Iris pigment epithelial cell (primary cell): ENCODE results near the gene INSC.

Experiments
- DNase-seq: peaks from one replicate; pipeline ENCODE4 v3.0.0-alpha.2; 2011; ENCODE audit warnings: low read depth

The INSC gene

DNA sequence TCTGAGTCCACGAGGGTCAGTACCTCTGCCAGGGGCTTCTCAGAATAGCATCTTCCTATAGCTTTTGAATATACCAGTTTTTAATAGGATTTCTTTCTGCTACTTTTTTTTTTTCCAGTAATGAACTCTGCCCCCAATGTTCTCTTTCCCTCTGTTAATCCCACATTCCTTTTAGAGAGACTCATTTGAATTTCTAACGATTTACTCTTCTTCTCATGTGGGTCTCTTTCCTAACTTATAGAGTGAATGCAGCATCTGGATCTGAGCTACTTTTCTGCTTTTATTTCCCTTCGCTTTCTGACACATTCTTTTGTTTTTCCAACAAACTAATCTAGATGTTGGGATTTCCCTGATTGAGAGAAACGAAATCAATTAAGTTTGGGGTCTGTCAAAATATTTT is 71.4 kb downstream of the INSC start:
- DNase-seq, result no peak

- DNase-seq, result no peak
Observed at GRCh38 chr11:15189189-15189588, 74.5 kb downstream of the INSC start.

DNA sequence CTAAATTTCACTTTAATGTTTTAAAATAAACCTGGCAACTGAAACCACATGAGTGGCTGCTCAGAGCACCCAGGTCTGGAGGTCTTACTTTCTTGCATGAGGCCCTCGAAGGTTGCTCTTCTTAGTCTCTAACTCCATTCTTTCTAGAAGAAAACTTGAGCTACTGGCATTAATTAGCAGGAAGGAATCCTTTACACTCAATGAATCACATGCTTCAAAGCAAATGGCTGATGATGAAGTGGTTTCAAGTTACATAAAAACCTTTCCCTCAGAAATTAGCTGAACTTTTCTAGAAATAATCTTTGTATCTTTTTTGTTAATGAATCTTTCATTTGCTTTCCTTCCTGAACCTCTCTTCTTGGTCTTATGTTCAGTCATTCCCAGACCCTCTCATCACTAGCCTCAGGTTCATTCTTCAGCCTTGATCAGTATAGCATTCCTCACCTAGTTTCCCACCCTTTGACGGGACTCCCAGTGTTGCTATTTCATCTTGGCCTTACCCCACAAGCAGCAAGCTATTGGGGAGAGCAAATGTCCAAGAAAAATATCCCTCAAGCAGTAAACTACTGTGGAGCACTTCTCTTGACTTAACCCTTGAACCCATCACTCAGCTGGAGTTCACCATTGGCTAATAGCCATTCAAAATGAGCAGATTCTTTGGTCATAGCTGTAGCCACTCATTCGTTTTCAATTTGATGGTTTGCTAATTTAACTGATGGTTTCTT is 75.1 kb downstream of the INSC start:
- DNase-seq, result no peak

DNA sequence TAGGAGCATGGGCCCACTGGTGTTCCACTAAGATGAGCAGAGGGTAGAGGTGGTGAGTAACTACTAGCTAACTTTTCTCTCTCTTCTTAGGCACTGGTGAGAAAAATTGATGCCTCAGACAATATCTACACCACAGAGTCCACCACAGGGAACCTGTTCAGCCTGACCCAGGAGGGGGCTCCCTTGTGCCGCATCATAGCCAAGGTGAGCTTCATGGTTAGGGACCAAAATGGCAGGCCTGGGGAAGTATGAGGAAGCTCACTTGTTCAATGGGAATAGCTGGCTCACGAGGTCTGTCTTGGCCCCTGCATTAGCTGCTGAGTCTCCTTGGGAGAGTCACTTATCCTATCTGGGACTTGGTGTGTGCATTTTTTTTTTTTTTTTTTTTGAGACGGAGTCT is 75.9 kb downstream of the INSC start:
- no peak for DNase-seq

GRCh38 chr11:15192005-15192556 is 77.4 kb downstream of the INSC start:
- DNase-seq, result no peak

DNA sequence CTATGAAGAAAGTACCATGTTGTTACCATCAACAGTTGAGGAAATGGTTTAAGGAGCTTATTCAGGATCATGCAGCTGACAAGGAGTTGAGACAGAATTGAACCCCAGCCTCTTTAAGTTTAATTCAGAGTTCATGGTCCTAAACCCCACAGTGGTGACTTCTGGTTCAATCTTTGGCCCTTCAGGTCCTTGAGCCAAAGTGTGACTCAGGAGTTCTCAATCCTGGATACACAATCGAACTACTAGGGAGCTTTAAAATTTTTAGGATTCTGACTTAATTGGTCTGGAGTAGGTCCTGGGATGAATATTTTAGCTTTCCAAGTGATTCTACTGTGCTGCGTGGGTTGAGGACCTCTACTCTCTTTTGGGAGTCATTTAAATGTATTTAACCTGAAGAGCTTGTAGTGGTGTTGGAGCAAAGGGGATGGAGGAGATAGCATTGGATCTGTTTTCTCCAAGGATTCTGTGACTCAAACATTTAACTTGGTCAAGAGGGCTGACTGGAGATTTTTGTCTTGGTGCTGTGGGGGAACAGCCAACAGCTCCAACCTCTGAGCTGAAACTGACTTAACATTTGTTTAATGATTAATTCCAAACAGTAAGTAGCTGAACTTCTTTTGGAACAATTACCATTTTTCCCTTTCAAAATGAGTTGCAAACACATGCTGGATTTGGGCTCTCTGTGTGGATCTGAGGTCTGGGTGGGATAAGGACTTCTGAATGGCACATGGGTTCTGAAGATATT is 80.1 kb downstream of the INSC start:
- DNase-seq, result no peak

- DNase-seq, result no peak
Observed at GRCh38 chr11:15195454-15196200, 80.9 kb downstream of the INSC start.

GRCh38 chr11:15196704-15197103 is 82.0 kb downstream of the INSC start:
- DNase-seq, result no peak

GRCh38 chr11:15197696-15198095 is 83.0 kb downstream of the INSC start:
- no peak for DNase-seq

DNA sequence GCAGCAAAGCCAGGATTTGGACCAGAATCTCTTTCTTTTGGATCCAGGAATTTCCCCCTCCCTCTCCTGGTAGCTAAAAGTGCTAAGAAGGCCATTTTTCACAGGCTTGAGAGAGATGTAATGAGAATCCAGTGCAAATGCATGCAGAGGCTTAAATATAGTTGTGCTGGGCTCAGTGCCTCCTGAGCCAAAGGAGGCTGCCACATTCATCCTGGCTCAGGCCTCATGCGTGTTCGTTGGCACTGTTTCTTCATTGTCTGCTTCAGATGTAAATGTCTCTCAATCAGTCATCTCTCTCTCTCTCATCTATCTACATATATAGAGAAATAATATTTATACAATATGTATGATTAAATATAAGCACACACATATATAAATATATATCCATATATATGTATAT is 83.6 kb downstream of the INSC start:
- no peak for DNase-seq

DNA sequence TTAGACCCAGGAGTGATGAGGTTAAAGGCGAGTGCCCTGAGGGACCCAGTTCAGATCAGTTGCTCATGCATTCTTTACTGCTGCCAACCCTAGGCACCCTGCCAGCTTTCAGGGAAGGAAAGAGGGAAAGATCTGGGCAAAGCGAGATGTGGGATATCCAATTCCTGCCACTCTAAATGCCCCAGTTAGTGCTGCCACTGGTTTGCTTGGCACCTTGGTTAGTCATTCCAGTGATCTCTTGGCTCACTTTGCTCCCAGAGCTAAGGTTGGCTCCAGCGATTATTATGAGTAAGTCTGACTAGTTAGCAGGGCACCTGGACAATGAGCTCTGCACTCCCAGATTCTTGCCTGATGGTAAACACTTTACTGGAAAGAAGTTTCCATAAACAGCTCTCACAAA is 85.0 kb downstream of the INSC start:
- DNase-seq, result no peak

- DNase-seq, result no peak
Observed at GRCh38 chr11:15200696-15201095, 86.0 kb downstream of the INSC start.

- no peak for DNase-seq
Observed at GRCh38 chr11:15201586-15201985, 86.9 kb downstream of the INSC start.

DNA sequence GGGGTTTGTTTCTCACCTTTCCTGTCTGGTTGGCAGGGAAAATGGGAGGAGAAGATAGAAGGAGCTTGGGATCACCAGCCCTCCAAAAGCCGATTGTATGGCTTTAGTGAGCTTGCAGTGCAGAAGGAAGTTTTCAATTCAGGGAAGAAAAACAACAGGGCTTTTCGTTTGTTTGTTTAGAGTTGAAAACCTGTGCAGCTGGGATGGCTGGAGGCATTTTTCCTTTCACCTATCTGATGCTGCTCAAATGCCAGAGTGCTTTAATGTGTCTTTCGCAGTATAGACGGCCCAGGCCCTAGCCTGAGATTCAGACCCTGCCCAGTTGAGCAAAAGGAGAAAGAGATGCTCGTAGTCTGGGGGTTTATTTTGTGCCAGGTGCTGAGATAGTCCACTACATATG is 87.9 kb downstream of the INSC start:
- DNase-seq, result no peak

DNA sequence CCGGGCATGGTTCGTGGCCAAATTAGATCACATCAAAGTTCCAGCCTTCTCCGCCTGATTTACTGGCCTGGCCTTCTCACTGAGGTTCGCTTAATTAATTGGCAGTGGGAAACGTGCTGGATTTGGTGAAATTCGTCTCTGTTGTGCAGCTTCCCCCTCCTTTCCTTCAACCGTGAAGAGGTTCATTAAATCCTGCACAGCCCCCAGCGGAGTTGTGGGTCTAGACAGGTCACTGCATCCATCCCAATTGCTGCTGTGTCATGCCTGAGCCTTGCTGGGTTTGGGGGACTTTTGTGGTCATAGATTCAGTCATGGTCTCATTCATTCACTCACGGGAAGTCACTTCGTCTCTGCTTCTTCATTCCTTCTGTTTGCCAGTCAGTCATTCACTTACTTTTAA is 90.0 kb downstream of the INSC start:
- DNase-seq, result no peak

DNA sequence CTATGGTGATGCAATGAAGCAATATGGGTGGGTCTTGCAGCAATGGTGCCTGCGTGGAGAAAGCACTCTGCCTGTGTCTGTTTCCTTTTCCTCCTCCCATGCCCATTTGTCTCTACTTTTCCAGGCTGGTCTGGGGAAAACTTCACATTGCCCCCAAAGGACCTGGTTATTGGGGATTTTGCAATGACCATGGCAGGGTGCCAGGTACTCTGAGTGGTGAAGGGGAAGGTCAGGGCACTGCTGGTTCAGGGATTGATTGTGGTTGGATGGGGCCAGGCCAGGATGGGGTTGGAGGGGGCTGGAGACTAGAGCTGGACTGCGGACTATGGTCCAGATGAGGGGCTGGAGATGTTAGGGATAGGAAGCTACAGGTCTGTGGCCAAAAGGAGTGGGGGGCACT is 92.1 kb downstream of the INSC start:
- no peak for DNase-seq

DNA sequence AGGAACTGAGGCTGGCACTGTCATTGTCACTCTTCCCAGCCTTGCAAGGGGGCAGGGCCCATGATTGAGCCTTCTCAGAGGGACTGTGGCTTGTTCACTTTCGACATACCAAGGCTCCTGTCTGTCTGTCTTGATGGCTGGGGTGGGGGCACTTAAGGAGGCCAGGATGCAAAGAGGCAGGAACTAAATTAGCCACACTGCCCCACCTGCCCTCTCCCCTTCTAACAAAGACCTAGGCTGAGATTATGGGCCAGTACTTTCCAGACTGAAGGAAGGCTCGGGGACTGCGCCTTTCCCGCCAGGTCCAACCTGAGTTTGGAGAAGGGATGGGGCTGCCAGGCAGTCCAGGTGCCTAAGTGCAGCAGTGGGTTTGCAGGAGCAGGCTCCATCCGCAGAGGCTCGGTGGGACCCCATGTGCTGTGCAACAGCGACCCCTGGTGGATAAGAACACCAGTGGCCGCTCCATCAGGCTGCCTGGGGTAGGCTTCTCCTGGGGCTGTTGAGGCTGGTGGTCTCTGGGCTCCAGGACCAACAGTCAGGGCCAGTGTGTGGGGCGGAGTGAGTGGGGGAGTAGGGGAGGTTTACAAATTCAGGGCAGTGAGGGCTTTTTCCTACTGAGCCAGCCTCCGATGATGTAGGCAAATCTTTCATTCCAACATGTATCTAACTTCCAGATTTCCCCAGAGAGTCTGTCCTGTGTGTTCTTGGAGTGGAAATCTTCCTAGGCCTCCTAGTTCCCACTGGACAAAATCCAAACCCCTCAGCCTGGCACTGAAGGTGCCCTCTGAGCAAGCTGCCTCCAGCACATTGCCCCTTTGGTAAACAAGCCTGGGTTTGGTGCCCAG is 93.9 kb downstream of the INSC start:
- DNase-seq, result peak; percentile 47

- DNase-seq, result peak; percentile 16
Observed at GRCh38 chr11:15212876-15213275, 98.2 kb downstream of the INSC start.

- DNase-seq, result no peak
Observed at GRCh38 chr11:15213471-15214231, 98.9 kb downstream of the INSC start.

GRCh38 chr11:15215005-15215404 is 100.3 kb downstream of the INSC start:
- DNase-seq, result no peak

GRCh38 chr11:15216678-15217077 is 102.0 kb downstream of the INSC start:
- DNase-seq, result no peak
